D341Med (cell line): ENCODE measurements around the gene STXBP4.

ENCODE experiments used
- DNase-seq: peaks from one replicate; pipeline ENCODE4 v3.0.0; 2012; ENCODE audit warnings: low spot score

The STXBP4 gene

DNA sequence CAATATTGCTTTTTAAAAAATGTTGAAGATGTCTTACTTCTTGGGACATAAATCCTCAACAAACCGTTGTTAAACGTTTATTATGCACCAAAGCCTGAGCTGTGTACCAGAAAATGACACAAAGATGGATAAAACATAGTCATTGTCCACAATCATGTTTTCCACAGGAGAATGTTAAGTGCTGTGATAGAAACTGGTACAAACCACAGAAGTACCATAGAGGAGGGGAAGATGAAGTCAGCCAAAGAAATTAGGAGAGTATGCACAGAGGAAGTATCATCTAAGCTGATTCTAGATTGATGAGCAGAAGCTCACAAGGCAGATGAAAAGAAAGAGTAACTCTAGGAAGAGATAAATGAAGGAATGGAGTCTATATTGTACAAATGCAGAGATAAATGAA, 153.5 kb downstream of the STXBP4 start:
- DNase-seq, result no peak

DNA sequence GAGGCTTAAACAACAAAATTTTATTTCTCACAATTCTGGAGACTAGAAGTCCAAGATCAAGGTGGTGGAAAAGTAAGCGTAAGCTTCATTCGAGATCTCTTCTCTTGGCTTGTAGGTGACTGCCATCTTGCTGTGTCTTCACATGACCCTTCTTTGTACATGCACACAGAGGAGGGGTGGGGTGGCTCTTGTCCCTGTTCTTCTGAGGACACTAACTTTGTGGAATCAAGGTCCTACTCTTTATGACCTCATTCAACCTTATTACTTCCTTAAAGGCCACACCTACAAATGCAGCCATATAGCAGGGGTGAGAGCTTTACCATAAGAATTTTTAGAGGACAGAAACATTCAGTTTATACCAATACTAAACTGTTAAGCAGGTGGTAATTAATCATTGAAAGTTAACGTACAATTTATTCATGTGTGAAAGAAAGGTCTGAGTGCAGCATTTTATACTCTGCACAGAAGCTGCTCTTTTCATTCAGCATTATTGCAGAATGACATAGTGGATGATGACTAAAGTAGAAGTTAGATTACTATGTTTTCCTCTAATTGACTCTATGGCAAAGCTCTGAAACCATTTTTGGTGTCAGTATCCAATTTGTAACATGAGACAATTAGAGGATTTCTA, 156.3 kb downstream of the STXBP4 start:
- DNase-seq, result no peak

DNA sequence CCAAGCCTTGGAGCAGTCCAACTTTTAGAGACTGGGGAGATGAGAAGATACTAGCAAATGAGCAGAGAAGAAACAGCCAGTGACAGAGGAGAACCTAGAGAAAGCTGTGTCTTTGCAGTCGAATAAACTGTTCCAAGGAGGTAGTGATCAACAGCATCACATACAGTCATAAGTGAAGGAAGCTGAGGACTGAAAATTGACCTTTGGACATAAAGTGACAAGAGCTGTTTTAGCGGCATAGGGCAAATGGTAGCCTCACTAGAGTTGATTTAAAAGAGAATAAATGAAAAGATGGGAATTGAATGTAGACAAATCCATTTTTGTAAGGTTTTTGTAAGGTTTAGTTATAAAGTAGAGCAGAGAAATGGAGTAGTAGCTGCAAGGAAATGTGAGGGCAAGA, 165.0 kb downstream of the STXBP4 start:
- no peak for DNase-seq

DNA sequence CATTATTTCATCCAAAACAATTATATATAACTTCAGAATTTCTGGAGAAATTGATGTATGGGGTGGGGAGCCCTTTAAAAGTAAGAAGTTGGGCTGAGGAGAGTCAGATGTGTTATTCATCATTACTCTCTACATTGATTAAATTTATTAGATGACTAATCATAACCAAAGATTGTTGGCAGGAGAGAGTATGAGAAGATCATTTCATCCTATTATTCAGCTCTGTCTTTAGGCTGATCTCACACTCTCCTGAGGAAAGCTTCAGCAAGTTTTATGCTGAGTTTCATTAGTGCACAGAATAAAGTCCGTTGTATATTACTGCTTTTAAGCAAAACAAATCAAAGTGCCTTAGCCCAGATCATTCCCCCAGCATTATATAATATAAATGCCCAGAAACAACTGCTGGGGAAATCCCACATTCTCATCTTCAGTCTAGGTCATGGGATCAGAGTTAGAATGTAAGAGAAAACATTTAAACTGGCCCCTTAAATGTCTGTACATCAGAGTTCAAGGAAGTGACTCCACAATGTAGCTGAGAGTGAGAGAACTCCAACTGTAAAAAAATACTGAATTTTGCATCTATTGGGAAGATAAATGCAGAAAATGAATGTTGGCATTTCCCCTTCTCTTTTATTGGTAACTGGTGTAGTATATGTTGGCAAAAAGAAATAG, 166.1 kb downstream of the STXBP4 start:
- DNase-seq, result no peak

DNA sequence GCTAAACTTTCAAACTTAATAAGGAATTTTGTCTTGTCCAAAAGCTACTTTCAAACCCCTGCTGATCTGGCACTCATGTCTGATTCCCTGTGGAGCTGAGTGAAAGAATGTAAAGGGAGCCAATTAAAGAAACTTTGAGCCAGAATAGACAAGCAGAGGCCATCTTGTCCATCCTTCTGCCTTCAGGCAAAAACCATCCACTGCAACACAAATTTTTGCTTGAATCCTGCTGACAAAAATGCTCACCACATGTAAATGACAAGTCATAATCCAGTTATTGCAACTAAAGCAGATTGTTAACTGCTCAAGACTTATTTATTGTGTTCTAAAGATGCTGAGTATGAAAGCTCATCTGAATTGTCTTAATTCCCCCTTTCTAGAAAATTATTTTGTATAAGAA, 172.2 kb downstream of the STXBP4 start:
- no peak for DNase-seq

DNA sequence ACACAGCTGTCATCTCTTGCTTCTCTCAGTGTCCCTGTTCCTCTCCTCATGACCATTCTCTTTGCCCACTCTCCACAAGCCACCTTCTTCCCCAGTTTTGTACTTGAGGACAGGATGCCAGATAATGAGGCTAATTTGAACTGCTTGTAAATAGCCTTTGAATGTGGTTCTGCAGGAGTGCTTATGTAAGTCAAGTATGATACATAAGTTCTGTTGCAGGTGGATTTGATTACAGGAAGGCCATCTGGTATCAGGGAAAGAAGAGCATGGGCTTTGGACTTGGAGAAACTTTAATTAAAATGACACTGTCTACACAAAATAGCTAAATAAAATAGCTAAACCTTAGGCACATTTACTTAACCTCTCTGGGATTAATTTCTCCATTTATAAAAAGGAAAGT, 176.0 kb downstream of the STXBP4 start:
- DNase-seq, result no peak

DNA sequence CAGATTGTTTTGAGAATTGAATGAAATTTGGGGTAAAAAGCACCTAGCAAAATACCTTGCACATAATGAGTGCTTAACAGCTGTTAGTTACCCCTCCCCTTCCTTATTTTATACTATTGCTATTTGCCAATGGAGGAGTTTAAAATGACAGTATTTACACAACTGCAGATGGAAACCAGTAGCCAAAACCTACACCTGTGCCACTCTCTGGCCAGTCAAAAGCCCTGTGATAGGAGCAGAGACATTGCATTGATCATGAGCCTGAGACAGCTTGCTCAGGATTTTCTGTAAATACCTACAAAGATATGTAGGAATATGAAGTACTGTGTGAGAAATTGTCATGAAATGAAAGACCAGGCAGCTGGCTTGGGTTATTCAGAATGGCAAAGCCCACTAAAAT, 180.9 kb downstream of the STXBP4 start:
- DNase-seq, result no peak

DNA sequence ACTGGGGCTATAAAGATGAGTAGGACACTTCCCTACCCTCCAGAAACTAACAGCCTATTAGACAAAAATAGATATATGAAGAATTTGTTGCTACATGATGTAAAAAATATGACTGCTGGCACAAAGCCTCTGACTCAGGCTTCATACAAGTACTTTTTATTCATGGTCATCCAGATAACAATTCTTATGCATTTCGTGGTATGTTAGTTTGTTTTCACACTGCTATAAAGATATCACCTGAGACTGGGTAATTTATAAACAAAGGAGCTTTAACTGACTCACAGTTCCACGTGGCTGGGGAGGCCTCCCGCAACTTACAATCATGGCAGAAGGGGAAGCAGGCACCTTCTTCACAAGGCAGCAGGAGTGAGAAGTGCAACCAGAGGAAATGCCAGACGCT, 183.7 kb downstream of the STXBP4 start:
- DNase-seq, result no peak

DNA sequence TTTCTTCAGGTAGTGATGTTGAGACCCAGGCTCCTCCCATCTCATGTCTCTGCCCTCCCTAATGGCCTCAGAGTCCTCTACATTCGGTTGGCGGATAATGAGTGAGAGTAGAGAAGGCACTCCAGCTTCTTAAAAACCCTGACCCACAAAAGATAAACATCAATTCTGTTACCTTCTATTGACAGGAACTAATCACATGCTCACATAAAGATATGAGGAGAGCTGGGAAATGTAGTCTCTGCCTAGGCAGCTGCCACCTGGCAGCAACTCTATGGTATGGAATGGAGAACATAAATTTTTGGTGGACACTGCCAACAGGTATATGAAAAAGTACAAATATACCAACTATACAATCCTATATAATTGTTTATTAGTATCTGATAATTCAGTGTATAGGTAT, 185.5 kb downstream of the STXBP4 start:
- DNase-seq, result no peak

DNA sequence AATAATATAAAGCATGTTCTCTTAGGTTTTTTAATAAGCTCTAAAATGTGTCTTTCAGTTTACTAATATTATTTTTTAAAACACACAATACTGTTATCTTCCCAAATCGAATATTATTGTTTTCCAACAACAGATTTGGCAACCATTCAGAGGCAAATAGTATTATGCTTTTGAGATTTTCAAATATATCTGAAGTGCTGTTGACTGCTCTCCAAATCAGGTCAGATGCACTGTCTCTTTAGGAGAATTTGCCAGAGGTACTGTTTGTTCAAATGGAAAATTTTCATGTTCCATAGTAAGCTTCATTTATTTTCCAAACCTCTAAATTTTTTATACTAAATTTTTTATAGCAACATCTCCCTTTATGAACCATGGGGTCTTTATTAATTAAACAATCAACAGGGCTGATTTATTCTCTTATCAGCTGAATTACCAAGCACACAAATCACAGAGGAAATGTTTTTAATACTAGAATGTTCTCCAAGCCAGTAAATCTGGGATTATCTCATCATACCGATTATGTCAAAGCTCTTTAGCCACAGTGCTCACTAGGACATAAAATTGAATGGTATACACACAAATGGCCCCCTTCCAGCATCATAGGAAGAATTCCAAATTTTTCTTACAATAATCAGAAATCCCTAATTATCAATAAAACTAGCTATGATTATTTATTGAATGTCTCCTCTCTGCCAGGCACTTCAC, 187.4 kb downstream of the STXBP4 start:
- no peak for DNase-seq

DNA sequence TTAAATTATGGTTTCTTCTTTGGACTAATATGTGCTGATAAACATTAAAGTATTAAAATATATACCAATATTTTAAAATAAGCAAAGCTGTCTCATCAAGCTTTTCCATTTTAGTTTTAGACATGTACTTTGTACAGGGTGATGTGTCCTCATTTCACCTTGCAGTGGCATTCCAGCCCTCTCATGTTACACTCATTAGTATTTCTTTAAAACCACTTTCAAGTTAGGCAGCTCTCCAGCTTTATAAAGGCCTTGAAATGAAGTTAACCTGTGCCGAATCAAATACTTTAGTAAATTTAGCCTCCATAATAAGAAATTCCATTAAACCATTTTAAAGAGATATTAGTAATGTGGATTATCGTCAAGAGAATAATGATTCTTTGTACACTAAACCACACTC, 188.6 kb downstream of the STXBP4 start:
- DNase-seq, result no peak

DNA sequence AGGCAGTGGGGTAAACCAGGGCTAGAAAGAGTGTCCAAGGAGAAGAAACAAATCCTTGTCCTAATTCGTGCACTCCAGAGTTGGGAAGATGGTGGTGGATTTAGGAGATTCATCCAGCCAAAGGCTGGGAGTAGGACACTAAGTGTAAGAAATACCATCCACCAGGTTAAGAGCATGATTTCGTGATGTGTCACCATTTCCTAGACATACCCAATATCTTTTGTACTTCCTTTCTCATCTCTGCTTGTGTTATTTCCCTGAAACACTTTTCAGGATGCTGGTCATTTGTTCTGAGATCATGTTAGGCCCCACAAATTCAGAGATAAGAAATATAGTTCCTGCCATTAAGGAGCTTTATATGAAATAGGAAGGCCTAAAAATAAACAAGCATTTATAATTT, 189.9 kb downstream of the STXBP4 start:
- DNase-seq, result no peak

DNA sequence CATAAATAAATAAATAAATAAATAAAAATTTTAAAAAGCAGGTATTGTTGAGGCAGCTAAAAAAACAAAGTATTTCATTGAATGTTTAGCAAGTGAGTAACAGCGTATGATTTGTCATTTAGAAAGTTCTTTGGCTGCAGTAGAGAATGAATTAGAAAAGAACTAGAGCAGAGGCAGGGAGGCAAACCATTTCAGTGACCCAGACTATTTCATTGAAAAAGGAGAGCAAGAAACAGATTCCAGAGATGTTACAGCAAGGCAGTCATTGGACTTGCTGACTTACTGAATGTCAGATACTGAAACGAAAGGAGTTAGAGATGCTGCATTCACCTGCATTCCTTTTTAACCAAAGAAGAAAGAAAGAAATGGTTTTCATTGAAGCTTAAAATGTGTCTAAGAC, 190.7 kb downstream of the STXBP4 start:
- no peak for DNase-seq

DNA sequence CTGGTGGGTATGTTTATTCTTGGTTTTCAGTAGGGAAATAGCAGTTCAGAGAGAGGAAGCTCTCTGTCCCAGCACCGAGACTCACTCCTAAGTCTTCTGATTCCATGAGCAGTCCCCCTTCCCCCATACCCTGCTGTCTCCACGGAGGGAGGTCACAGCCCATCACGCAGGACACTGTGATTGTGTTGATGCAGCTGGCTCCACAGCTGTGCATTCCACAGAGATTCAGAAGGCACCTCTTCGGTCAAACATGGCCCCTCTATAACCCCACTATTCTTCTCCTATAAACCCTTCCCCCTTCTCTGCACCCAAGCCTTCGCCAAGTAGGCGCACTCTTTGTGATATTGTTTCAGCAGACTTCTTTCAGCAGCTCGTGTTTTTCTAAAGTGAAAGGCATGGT, 191.9 kb downstream of the STXBP4 start:
- DNase-seq, result no peak

DNA sequence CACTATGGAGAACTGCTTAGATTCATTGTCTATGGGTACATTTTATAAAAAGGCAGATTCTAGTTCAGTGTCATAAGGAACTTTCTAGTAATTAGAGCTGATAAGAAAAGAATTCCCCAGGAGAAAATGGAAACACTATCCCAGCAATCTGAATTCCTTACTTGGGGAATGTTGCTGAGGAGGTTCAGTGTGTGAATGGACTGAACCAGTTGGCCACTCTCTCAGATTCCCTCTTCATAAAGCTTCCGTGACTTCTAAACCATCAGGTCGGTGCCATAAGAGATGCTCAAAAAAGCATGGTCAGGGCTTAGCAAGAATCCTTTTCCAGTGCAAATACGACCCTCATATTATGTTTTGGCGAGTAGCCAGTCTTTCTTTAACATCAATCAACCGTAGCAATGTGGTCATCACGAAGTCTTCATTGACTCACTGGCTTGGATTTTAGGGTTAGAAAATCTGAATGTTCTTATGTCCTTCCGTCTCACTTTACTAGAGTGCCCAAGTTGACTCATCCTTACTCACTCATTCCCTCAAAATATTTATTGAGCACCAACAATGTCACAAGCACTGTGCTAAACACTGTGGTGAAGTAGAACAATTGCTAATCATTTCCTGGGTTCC, 193.5 kb downstream of the STXBP4 start:
- no peak for DNase-seq

DNA sequence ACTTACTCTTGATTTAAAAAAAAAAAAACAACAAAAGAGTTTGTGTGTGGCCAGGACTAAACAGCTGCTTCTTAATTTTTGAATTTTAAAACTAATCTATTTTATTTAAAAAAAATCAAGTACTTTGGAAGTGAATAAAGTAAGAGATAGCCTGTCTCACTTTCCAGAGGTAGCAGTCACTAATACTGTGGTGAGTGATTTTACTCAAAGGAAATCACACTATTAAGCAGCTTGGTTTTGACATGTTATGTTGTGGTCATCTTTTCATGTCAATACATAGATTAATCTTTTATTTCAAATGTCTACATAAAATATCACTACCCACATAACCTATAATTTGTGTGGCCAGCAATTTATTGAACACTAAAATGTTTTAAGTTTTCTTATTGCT, 194.0 kb downstream of the STXBP4 start:
- no peak for DNase-seq

DNA sequence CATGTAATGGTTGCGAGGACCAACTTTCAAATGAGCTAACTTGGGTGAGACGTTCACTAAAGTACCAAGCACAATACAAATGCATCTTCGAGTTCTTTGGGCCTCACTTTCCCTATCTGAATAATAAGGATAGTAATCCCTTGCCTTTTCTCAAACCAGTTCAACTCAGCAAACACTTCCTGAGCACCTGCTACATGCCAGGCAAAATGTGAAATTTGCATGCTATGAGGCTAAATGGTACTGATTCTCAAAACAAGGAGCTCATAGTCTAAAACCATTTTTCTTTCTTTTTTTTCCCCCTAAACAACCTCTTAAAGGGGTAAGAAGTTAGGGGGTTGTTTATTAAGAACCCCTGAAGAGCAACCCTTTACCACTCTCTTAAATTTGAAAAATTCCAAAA, 194.8 kb downstream of the STXBP4 start:
- no peak for DNase-seq

DNA sequence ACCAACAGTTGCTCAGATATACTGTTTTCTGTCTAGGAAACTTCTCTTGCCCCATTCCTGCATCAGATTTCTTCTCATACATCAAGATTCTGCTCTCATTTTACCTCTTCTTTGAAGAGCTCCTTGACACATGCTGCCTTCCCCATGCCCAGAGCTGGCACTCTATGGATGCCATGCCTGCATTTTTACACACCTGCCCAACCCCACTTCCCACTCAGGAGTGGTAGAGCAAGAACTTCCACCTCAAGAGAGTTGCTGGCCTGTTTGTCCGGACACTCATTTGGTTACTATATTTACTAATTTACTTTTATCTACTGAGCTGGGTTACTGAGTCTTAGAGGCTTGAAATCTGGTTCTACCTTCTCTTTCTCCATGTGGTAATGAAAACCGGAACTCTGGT, 197.9 kb downstream of the STXBP4 start:
- DNase-seq, result no peak

DNA sequence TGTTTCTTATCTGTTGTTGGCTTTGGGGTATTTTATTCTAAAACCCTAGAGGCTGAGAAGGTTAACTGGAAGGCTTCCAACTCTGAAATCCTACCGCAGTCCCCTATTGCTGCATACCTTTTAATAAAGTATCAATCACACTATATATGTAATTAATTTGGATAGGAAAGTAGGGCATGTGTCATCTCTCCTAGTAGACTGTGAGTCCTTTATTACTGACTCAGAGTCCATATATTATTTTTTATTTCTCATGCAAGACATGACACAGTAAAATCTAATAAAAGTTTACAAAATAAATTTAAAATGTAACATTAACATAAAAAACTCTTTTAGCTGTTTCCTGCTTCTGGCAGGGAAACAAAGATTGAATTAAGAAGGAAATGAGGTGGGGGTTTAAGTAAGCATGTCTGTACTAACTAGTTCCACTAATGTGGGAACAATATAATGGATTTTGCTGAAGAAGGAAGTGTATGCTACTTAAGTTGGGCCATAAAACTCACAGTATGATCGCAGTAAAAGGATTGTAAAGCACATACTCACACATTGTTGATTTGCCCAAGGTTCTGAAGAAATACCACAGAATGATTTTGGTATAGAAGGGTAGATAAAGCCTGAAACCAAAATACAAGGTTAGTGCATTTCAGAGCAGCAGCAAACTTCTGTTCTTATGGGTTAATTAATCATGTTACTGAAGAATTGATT, 198.6 kb downstream of the STXBP4 start:
- no peak for DNase-seq

DNA sequence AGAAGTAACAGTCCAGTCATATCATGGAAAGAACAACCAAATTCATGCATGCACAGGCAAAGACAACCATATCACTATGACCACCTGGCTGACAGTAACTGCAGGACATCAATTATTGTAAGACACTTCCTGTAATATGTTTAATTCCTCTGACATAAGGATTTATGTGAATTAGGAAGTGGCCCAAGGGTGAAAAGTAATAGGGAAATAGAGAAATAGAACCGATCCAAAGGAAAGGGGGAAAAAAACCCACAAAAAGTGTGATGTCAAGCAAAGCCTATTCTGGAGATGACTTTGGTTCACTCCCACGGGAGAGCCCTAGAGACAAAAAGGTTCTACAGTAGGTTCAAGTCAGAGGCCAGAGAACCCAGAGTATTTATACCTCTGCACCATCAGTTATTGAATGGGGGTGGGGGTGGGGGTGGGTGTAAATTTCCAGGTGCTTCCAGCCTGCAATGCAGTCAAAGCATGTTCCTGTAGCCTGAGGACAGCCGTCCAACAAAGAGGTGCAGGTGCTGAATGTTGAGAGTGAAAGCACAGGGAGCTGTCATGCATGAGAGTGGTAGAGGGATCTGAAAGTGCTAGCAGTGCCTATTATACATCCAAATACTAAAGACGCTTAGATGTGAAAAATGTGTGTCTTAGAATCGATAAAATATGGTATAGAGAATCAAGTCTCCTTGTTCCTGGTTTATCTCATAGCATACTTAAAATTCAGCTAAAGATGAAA, 200.6 kb downstream of the STXBP4 start:
- no peak for DNase-seq

DNA sequence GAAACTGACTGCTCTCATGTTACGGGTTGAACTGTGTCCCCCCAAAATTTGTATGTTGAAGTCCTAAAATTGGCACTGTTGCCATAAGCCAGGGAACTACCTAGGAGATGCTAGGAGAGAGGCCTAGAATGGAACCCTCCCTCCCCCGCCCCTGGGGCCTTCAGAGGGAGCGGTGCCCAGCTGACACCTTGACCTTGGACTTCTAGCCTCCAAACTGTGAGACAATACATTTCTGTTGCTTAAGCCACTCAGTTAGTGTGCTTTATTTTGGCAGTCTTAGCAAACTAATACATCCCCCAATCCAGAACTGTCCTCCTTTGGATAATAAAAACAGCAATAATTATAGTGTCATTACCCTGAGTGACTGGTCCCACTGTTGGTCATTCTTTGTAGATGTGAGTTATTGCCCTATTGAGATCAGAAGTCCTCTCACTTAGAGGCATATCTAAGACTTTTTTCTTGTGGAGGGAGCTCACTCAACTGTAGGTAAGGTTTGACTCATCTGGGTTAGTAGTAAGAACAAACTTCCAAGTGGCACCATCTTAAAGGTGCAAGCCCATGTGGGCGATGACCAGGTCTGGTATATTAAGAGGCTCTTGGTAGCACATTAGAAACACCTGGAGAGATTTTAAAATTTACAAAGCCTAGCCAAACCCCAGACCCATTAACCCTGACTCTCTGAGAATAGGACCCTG, 203.2 kb downstream of the STXBP4 start:
- DNase-seq, result no peak
